RWPE1 (cell line): ENCODE data around the gene SUGCT.

Experiments used
- CTCF ChIA-PET: fragments of 350-600 bp; sonication (Branson Sonifier 250); formaldehyde crosslinking; extraction: SDS; loops from one replicate; lab custom pipeline; 2021; lab: Yijun Ruan, JAX
- POLR2A ChIA-PET: fragments of 400-600 bp; formaldehyde crosslinking; extraction: SDS; loops from one replicate; lab custom pipeline; 2020; ENCODE audit warnings: antibody characterized with exemption; ENCODE audit not compliant: low non-redundant PET; lab: Yijun Ruan, JAX
- DNase-seq: peaks from one replicate; pipeline ENCODE4 v3.0.0; 2012; ENCODE audit warnings: low spot score
- H3K27ac ChIP-seq: fragments of 450-650 bp; 2 replicates; pipeline ENCODE4 v1.5.1; 2017
- TF ChIP-seq, protein P1 (sequence below): fragments of 450-650 bp; conservative IDR thresholded peaks from 2 replicates; pipeline ENCODE4 v1.5.1; 2017; ENCODE audit warnings: low read depth, mild to moderate bottlenecking

SUGCT gene

DNA sequence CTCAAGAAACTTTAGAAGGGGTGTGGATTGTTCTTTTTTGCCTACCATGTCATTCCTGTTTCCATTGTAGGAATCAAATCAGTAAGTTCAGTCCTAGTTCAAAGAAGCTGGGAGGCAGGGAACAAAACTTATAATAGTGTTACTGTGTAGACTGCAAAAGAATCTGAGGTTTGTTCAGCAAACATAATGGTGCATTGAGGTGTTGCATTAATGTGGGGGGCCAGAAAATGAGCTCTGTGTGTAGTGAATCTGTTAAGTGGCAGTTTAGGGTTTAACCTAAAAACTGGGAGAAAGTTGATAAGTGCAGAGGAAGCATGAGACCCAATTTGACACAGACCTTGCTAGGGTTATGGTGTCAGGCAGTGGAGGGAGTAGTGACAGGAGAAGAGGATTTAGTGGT, 197.7 kb downstream of the SUGCT start:
- ChIA-PET POLR2A (no interaction called here), CTCF (interaction anchor here (0.6 kb wide), 1 partner anchor 239 kb away, joined by 6 read pairs; no protein-coding TSS in a partner anchor)

DNA sequence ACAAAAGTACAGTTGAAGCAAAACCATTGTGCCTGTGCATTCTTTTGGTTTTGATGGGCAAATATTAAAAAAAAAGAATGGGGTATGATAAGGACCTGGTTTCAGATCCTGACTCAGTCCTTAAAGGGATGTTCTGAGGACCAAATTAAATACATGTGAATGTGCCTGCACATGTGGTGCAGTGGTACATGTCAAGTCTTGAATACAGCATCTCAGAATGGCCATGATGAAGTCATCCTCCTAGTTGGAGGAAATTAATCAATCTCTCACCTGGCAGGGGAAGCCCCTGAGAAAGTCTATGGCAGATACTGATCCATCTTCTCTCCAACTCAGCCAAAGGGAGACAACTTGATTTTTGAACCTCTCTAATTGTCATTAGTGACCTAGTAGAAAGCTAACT, 207.0 kb downstream of the SUGCT start:
- DNase-seq, result no peak
- H3K27ac ChIP-seq, result no peak overlapping the region
- ChIA-PET POLR2A (no interaction called here), CTCF (interaction anchor here (0.7 kb wide), 1 partner anchor 1632 kb away, joined by 3 read pairs; no protein-coding TSS in a partner anchor)
- TF ChIP-seq, protein P1, sequence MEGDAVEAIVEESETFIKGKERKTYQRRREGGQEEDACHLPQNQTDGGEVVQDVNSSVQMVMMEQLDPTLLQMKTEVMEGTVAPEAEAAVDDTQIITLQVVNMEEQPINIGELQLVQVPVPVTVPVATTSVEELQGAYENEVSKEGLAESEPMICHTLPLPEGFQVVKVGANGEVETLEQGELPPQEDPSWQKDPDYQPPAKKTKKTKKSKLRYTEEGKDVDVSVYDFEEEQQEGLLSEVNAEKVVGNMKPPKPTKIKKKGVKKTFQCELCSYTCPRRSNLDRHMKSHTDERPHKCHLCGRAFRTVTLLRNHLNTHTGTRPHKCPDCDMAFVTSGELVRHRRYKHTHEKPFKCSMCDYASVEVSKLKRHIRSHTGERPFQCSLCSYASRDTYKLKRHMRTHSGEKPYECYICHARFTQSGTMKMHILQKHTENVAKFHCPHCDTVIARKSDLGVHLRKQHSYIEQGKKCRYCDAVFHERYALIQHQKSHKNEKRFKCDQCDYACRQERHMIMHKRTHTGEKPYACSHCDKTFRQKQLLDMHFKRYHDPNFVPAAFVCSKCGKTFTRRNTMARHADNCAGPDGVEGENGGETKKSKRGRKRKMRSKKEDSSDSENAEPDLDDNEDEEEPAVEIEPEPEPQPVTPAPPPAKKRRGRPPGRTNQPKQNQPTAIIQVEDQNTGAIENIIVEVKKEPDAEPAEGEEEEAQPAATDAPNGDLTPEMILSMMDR, result no peak

More for the DNA sequence above, 197.7 kb downstream of the SUGCT start:
- no peak overlapping the region for H3K27ac ChIP-seq
- no peak for DNase-seq
- TF ChIP-seq, protein P1, result no peak

DNA sequence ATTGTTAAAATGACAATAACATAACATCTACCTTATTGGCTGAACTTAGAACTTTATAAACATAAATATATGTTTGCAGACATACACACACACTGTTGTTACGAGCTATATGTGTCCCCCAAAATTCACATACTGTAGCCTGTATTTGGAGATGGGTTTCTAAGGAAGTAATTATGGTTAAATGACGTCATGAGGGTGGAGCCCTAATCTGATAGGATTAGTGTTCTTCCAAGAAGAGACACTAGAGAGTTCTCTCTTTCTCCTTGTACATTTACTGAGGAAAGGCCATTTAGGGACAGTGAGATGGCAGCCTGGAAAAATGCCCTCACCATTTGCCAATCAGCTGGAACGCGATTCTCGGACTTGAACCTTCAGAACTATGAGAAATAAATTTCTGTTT, 211.7 kb downstream of the SUGCT start:
- no peak overlapping the region for H3K27ac ChIP-seq
- POLR2A ChIA-PET, result no interaction called here
- TF ChIP-seq, protein P1, result no peak
- no peak for DNase-seq
- CTCF ChIA-PET, result interaction anchor here (0.6 kb wide), 1 partner anchor 1289 kb away, joined by 3 read pairs; no protein-coding TSS in a partner anchor

DNA sequence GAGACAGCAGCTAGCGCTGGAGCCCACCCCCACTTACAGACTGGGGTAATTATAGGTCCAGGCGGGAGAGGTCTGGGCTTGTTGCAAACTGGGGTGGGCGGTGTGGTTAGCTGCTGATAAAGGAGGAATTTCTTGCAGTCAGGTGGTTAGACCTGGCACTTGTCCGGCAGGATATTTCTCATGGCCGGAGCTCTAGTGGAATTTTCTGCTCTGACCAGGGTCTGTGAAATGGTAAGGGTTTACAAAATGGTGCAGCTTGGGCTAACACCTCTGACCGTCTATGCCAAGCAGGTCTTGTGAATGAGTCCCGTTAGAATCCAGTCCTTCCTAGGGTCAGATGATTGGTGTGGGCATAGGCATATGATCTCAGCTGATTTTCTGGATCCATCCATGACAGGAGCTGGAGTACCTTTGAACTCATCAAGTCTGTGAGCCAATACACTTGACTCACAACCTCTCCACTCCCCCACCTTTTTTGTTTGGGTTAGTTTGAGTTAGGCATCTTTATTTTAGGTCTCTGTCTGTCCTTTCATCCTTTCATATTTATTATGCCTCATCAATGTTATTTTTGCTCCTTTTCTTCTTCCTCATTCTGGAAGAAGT, 213.4 kb downstream of the SUGCT start:
- ChIA-PET POLR2A (no interaction called here), CTCF (no interaction called here)
- TF ChIP-seq, protein P1, result no peak
- H3K27ac ChIP-seq, result no peak overlapping the region
- no peak for DNase-seq

DNA sequence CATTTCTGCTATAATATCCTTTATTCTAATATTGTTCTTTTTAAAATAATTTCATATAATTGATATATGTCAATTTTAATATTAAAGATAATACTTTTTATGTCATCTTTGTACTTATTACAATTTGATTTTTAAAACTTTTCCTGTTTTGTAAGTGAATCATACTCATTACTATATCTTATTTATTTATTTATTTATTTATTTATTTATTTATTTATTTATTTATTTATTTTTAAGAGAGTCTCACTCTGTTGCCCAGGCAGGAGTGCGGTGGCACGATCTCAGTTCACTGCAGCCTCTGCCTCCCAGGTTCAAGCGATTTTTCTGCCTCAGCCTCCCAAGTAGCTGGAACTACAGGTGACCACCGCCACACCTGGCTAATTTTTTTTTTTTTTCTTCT, 215.3 kb downstream of the SUGCT start:
- ChIA-PET POLR2A (no interaction called here), CTCF (no interaction called here)
- TF ChIP-seq, protein P1, result no peak
- DNase-seq, result no peak
- no peak overlapping the region for H3K27ac ChIP-seq

DNA sequence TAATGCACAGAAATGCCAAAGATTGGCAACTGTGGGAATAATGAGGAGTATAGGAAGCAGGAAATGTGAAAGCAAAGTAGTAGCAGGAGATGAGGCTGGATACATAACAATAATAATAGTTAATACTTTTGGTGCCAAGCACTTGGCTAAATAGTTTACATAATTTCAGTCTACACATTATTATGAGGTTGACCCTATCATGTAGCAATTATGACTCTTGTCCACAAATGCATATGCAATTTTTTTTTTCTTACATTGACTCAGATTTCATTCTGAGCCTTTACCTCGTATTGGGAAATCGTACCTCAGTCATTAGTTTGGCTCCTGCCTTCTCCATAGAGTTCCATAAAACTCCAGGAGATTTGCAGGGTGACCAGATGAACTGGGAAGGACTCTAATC, 219.9 kb downstream of the SUGCT start:
- H3K27ac ChIP-seq, result no peak overlapping the region
- TF ChIP-seq, protein P1, result no peak
- POLR2A ChIA-PET, result no interaction called here
- no peak for DNase-seq
- CTCF ChIA-PET, result no interaction called here
